GM13977 (cell line): Measurements from ENCODE around the gene LRIG2.

Experiments used
- DNase-seq: peaks from one replicate; pipeline ENCODE4 v3.0.0; 2012; ENCODE audit warnings: low spot score
- CTCF ChIP-seq: IDR thresholded peaks from 2 replicates; pipeline ENCODE4 v1.5.1; 2012; ENCODE audit warnings: mild to moderate bottlenecking, control low read depth; ENCODE audit not compliant: insufficient read depth; ENCODE audit errors: extremely low read depth, missing control alignments
- in situ Hi-C: fragments of 300-500 bp; cut with MboI; formaldehyde crosslinking; loops from one replicate; pipeline ENCODE4 v1.12.0; 2022; ENCODE audit warnings: low sequenced_read_pairs, low pct_unique_long_range_greater_than_20kb, mixed read lengths, inconsistent platforms; ENCODE audit not compliant: unreplicated experiment

Gene LRIG2

GRCh38 chr1:113125517-113125916, 52.5 kb downstream of the LRIG2 start:
- no peak for TF ChIP-seq CTCF
- DNase-seq, result no peak
- in situ Hi-C loops, result no loop called here

- in situ Hi-C loops, result no loop called here
- TF ChIP-seq CTCF, result no peak
- DNase-seq, result no peak
These were observed 53.2 kb downstream of the LRIG2 start for GRCh38 chr1:113126207-113126606.

- TF ChIP-seq CTCF, result no peak
- in situ Hi-C loops, result no loop called here
- no peak for DNase-seq
These were observed 55.1 kb downstream of the LRIG2 start for GRCh38 chr1:113128116-113128515.

GRCh38 chr1:113129529-113130185, 56.7 kb downstream of the LRIG2 start:
- no peak for DNase-seq
- no peak for TF ChIP-seq CTCF
- in situ Hi-C loops, result loop anchor here (10.0 kb wide), 1 partner anchor 555 kb away; no protein-coding TSS in a partner anchor

- in situ Hi-C loops, result loop anchor here (10.0 kb wide), 1 partner anchor 552 kb away; no protein-coding TSS in a partner anchor
- no peak for DNase-seq
- TF ChIP-seq CTCF, result no peak
These were observed 60.0 kb downstream of the LRIG2 start for GRCh38 chr1:113133038-113133437.

- no peak for DNase-seq
- no peak for TF ChIP-seq CTCF
- in situ Hi-C loops, result loop anchor here (10.0 kb wide), 1 partner anchor 551 kb away; no protein-coding TSS in a partner anchor
These were observed 60.8 kb downstream of the LRIG2 start for GRCh38 chr1:113133759-113134158.
